GM19328 (cell line): ENCODE data around the gene RRP36.

ENCODE experiments used
- ATAC-seq: cut with Tn5 transposase; IDR thresholded peaks from one replicate; pipeline ENCODE4 v1.9.1; 2021; ENCODE audit warnings: mild to moderate bottlenecking, moderate library complexity; ENCODE audit not compliant: unreplicated experiment

The RRP36 gene

GRCh38 chr6:43060755-43061633 lies 39.6 kb downstream of the RRP36 start:
- ATAC-seq = no peak

DNA sequence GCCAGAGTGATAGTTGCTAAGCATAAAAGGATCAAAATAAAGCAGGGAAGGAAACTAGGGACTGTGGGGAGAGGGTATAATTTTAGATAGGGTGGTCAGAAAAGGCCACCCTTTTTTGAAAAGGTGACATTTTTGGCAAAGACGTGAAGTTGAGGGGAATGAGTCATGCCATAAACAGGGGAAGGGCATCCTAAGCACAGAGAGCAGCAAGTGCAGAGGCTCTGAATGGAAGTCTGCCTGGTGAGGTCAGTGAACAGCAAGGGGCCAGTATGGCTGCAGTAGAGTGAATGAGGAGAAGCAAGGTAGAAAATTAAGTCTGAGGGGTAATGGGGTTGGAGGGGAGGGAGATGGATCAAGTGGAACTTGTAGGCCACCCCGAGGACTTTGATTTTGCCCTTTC lies 40.4 kb downstream of the RRP36 start:
- no peak for ATAC-seq

- no peak for ATAC-seq
Measured at GRCh38 chr6:43062818-43063217, 41.4 kb downstream of the RRP36 start.

DNA sequence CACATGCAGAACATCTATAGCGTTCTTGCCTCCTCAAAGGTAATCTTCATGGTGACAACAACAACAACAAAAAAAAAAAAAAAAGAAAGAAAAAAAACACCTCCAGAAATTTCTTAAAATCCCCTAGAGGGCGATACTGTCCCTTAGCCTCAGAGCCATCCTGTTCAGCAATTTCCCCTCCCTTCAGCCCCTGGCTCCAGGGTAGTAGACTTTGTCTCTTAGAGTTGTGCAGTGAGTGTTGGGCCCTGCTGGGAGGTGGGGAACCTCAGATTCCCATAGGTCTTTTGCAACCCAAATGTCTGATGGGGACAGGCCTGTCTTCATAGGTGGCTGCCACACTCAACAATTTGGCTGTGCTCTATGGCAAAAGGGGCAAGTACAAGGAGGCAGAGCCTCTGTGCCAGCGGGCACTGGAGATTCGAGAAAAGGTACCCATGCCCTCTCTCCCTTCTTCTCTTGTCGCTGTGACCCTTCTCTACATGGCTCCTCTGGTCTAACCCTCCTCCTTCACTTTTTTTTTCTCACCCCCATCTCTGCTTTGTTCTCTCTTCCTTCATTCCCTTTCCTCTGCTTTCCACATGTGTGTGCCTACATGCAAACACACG lies 48.7 kb downstream of the RRP36 start:
- no peak for ATAC-seq

GRCh38 chr6:43074847-43075669 lies 53.6 kb downstream of the RRP36 start:
- ATAC-seq = no peak

DNA sequence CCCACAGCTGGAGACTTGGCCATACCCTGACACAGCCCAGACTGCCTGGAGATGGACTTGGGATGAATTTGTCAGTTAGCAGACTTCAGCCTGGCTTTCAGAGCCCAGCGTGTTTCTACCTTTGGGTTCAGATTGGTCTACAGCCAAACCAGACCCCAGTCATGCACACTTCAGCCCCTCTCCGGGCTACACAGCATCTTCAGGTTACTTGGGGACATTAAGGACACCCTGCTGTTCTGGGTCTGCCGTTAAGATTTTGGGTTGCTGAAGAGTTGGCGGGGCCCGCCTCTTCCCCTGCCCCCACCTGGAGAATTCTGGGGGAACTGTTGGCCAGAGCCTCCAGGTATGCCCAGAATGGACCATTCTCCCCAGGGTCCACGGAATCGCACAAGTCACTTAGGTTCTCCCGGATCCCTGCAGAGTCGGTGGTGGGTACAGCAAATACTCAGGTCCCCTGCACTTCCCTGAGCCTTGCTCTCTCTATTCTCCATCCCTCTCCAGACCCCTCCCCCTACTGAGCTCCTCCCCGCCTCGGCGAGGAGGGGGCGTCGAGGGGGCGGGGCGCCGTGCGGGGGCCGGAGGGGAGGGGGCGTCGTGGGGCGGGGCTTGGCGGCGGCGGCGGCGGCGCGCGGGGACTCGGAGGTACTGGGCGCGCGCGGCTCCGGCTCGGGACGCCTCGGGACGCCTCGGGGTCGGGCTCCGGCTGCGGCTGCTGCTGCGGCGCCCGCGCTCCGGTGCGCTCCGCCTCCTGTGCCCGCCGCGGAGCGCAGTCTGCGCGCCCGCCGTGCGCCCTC lies 54.4 kb downstream of the RRP36 start, which contains the start of gene PTK7:
Gene PTK7, plus strand, starts transcription at position 645 of the 794 bp plus-strand sequence. CDS start 175 bp downstream, outside the sequence.
- ATAC-seq = no peak

- ATAC-seq = no peak
Measured at GRCh38 chr6:43076464-43077332, 55.3 kb downstream of the RRP36 start.

DNA sequence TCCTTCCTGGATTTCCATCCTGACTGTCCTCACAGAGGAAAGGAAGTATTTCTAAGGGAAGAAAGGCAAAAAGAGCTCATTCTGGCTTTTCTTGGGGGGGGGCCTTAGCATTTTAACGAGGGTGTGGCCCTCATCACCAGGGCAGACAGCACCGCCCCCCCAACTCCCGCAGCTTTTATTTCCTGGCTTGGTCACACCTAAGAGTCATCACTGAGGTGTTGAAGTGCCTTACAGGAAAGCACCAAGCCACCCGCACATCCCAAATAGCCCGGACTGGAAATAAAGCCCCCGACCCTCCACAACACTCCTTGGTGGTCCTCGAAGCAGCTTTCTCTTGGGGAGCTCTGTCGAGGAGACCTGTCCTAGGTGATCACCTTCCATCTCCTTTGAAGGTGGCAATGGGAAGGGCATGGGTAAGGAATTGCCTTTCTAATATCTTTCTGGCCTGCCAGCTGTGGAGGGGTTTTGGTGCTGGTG lies 55.9 kb downstream of the RRP36 start:
- no peak for ATAC-seq

- ATAC-seq = no peak
Measured at GRCh38 chr6:43077981-43078511, 56.6 kb downstream of the RRP36 start.

- ATAC-seq = no peak
Measured at GRCh38 chr6:43078691-43079090, 57.3 kb downstream of the RRP36 start.
